Activated CD4-positive, alpha-beta T cell treated with anti-CD3 and anti-CD28 coated beads for 36 hours (primary cell): Measurements from ENCODE around the gene UNC79. TPM values are rescaled to one million over a fixed set of nuclear protein-coding genes. Genes with fewer than 3 reads are reported as not detected.

Experiments used
- total RNA-seq, 2 experiments: library from RNA; stranded (reverse); gene quantifications; one replicate each; pipeline ENCODE4 v1.2.3, GENCODE V29; 2021

Gene UNC79
- total RNA-seq, 2 experiments from 2014 or later, result 0.02 TPM; not detected in 1

Other genes with a start within 250 kb of the UNC79 start
- gene MOAP1, start 246.0 kb upstream of the UNC79 start, total RNA-seq, result 10 to 100 TPM; 11.7 to 15.9 TPM
- gene LYSET, start 245.6 kb upstream of the UNC79 start, total RNA-seq, result 10 to 100 TPM in 1 of 2 experiments, 1 to 10 TPM in 1; 9.9 to 10.2 TPM
- gene GON7, start 223.9 kb upstream of the UNC79 start, total RNA-seq, result 10 to 100 TPM in 1 of 2 experiments, 1 to 10 TPM in 1; 9.9 to 12.9 TPM
- gene UBR7, start 223.7 kb upstream of the UNC79 start, total RNA-seq, result 10 to 100 TPM; 36.5 to 39.9 TPM
- 1 to 10 TPM; 6.5 to 9.5 TPM for gene BTBD7, start 97.9 kb upstream of the UNC79 start, total RNA-seq
- not detected for gene COX8C, start 83.8 kb upstream of the UNC79 start, total RNA-seq